ENCODE results near the gene SREK1.
"Not testable (repeated sequence)": the region's sequence is repeated elsewhere in the genome, so short reads cannot be mapped to it uniquely, and the experiment has no call there.

Gene SREK1

DNA sequence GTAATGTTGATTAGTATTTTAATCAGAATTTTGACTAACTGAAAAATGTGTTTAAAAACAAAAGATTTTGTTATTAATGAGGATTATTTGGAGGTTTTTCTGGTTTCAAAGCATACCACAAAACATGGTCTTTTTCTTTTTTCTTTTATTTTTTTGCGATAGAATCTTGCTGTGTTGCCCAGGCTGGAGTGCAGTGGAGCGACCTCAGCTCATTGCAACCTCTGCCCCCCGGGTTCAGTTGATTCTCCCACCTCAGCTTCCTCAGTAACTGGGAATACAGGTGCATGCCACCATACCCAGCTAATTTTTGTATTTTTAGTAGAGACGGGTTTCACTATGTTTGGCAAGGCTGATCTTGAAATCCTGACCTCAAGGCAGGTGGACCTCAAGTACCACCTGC lies 24.1 kb downstream of the SREK1 start:
- DNase-seq = no peak

DNA sequence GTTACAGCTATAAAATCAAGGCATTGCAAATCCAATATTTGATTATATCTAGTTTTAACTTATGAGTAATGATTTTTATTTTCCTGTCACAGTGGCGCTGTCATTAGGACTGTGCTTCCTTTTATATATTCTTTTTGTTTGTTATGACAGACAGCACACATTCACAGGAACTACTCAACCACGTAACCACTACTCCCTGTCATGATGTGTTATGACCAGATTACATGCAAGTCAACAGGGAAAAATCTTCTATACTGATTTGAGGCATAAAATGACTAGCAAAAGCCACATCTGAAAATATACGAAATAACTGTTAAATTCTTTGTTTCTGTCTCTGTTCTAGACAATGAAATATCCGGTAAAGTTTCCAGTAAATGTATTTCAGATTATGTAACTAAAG lies 25.4 kb downstream of the SREK1 start:
- DNase-seq = no peak

DNA sequence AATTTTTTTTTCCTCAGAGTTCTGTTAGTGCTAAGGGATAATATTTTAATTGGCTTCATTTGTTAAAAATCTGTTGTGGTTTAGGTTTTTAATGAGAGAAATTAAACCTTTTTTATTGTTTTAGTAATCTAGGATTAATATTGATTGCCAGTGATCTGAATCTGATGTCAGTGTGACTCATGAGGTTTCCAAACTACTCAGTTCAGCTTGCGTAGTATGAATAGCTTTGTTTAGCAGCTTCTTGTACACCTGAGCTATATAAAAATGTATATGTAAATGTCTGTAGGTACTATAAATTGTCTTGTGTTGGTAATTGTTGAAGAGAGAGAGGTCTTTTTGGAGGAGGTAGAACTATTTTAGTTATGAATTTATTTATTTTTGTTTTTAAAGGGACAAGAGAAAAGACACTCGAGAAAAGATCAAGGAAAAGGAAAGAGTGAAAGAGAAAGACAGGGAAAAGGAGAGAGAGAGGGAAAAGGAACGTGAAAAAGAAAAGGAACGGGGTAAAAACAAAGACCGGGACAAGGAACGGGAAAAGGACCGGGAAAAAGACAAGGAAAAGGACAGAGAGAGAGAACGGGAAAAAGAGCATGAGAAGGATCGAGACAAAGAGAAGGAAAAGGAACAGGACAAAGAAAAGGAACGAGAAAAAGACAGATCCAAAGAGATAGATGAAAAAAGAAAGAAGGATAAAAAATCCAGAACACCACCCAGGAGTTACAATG lies 26.3 kb downstream of the SREK1 start:
- DNase-seq = no peak

DNA sequence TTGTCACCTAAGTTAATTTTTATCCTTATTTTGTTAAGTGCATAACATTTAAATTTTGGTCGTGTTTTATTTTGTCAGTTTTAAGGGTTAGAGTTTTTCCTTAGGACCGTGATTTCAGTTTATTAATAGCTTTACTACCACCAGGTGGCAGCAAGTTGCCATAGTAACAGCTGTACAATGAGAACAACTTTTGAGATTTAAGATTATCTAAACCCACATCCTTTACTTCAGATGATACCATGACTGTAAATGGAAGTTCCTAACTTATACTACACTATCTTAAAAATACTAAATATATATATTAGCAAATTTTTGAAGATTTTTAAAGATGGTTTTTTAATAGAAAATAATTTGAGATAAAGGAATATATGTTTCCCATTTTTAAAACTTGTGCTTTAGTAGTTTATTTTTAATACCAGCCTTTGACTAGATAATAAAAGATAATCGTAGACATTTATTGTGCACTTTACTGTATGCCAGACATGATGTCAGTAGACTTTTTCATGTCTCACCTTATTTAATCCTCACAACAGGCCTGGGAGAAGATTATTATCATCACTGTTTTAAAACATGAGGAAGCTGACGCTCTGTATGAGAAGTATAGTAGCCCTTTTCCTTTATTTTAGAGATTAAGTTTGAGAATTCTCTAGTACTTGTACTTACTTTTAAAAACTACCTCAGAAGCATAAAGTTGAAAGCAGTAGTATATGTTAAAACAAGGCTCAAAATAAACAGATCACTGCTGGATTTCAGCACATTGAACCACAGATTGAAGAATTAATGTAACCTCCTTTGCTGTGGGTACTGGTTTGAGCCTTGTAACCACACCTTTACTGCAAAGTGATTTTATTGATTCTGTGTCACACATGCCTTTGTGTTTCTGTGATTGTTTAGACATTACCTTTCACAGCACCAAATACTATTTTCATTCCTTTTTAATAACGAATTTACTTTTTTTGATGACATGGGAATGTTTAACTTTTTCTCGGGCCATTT lies 27.5 kb downstream of the SREK1 start:
- peak in 1 of 2 experiments; percentile 24 for DNase-seq

DNA sequence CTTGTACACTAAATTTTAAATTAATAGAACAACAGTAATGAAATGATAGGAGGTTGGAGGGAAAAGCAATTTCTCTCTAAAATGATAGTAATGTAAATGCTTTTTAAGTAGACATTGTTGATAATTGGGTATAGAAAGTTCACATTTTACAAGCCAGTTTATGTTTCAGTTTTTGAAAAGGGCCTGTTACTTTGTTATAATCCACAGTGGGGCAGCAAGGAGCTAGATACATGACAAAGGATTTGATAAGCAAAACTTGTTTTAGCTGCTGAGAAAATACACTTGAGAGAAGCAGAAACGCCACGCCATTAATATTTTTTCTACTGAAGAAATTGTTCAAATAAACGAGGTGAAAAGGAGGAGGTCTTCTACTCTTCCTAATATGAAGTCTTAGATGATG lies 30.2 kb downstream of the SREK1 start:
- peak in 1 of 2 experiments; percentile 23 for DNase-seq

DNA sequence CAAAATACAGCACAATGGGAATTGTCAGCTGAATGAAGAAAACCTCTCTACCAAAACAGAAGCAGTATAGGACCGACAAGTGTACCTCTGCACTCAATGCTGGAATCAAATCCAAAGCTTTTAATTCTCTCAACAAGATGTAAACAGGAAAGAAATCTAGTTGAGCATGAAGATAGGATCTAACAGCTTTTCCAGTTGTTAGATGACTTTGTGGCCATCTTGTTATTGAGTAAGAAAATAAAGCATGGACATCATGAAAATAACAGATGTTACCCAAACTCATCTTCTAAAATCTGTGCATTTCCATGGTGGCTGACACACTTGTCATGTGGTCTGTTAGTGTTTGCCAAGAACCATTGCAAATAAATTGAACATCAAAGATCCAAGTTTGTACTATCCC lies 34.7 kb downstream of the SREK1 start:
- no peak for DNase-seq

DNA sequence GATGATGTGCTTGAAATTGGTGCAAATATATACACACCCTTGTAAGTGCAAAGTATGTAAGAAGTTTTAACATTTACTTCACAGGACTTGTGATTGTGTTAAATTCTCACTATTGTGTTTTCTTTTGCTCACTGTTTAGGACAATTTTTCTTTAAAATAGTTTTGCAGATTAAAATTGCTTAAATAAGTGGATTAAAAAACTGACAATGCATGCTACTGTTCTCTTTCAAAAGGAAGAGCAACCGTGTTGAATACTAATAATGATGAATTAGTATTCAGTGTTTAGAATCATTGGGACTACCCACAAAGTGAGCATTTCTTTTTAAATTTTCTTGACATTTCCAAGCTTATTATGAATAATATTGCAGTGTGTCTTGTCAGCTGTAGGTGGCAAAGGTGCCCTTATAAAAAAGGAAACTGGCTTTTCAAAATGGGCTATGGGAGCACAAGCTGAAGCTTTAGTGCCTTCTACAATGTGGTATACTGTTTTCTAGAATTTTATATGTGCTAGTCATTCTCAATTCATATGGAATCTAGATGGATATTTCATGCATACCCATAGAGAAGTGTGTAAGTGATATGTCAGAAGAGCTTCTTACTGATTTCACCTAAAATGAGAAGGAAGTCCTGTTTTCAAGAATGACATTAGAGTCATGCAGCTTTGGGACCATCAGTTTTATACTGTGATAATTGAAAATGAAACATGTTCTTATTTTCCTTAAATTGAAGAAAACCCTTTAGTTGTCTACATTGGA lies 35.4 kb downstream of the SREK1 start:
- DNase-seq = no peak

DNA sequence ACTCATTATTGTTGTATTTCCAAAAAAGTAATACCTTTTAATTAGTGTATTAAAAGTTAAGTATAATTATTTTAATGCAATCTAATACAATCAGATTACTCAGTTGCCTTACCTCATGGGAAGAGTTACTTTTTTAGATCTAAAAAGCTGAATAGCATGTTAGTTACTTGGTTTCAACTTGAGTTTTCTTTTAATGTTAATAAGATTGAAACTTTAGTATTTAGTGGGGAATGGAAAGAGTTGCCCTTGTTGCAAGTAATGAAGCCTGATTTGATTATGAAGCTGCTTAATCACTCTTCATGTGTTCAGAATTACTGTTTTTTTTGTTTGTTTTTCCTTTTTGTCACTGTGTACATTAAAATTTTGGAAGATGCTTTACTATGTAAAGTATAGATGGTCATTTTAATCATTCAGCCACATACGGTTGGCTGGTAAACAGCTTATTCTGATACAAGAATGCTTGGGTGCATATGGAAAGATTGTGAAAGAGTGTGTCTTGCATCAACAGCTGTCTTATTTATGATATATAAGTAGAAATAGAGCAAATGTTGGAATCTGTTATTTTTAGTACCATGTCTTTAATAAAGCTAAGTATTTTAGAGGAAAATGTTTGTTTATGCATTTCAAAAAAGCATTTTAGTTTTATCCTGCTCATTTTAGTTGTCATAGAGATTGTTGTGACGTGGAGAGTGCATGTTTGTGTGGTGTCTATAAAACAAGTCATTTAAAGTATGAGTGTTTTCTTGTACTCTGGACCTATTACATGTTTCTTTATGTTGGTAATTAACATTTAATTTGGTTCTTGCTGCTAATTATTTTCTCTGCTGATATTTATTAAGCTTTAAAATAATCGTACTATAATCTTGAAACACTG lies 36.4 kb downstream of the SREK1 start:
- no peak for DNase-seq

DNA sequence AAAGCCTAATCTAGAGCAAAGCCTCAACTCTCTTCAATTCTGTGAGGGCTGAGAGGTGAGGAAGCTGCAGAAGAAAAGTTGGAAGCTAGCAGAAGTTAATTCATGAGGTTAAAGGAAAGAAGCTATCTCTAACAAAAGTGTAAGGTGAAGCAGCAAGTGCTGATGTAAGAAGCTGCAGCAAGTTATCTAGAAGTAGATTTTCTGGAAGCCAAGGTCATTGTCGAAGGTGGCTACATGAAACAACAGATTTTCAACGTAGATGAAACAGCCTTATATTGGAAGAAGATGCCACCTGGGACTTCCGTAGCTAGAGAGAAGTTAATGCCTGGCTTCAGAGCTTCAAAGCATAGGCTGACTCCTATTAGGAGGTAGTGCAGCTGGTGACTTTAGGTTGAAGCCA lies 42.0 kb downstream of the SREK1 start:
- DNase-seq = no peak

DNA sequence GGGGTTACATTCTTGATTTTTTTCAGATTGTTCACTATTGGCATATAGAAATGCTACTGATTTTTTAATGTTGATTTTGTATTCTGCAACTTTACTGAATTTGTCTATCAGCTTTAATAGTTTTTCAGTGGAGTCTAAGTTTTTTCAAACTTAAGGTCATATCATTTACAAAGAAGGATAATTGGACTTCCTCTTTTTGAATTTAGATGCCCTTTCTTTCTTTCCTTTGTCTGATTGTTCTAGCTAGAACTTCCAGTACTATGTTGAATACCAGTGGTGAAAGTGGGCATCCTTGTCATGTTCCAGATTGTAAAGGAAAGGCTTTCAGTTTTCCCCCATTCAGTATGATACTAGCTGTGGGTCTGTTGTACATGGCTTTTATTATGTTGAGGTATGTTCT lies 49.3 kb downstream of the SREK1 start:
- no peak for DNase-seq

DNA sequence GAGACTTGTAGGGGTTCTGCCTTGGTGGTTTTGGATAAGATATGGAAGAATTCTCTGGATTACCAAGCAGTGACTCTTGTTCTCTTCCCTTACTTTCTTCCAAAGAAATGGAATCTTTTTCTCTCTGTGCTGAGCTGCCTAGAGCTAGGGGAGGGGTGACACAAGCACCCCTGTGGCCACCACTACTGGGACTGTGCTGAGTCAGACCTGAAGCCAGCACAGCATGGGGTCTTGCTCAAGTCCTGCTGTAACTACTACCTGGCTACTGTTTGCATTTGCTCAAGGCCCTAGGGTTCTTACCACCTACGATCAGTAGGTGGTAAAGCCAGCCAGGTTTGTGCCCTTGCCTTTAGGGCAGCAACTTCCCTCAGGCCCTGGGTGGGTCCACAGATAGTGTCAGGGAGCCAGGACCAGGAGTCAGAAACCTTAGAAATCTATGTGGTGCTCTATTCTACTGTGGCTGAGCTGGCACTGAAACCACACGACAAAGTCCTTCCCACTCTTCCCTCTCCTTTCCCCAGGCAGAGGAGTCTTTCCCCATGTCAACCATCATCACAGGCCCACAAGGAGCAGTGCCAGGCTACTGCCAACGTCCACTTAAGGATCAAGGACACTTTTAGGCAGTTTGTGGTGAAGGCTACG lies 53.8 kb downstream of the SREK1 start:
- DNase-seq = no peak

DNA sequence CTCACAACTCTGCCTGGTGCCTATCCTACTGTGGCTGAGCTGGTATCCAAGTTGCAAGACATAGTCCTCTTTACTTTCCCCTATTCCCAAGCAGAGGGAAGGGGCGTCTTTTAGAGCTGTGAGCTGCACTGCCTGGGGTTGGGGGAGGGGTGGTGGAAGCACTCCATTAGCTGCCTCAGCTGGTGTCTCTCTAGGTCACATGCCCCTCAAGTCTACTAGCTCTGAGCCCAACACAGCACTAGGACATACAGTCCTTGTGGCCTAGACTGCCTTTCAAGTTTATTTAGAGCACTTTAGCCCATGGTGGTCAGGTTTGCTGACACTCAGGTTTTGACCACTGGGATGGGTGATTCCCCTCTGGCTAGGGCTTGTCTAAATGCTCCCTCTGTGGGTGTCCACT lies 54.7 kb downstream of the SREK1 start:
- DNase-seq = no peak

DNA sequence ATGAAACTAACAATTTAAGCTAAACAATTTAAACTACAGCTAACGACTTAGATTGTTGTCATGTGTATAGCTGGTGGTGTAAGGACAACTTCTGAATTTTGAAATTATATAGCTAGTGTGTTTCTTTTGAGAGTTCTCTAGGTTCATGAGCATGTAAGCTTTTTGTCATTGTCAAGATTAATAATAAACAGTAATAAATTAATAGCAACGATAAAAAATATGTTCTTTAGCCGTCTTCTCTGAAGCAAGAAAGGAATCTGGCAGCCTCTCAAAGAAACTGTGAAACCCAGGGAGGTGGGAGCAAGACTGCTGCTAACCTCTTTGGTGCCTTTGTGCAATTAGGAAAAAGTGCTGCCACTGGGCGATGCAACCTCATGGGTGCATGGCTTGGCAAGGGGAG lies 59.4 kb downstream of the SREK1 start:
- DNase-seq = no peak

DNA sequence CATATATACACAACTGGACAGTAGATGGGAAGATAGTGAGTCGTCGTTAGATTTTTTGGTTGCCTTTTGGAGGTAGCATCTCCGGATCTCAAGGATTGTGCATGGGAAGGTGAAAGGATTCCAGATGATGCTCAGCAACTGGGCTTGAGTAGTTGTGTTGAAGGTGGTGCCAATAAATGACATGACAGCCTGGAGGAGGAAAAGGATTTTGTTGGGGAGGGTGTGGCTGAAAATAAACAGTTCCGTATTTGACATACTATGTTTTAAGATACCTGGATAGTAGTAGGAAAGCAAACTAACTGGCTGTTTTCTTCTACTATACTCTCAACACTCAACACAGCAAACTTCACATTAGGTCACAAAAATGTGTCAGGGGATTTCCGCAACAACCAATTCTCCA lies 62.4 kb downstream of the SREK1 start:
- no peak for DNase-seq

DNA sequence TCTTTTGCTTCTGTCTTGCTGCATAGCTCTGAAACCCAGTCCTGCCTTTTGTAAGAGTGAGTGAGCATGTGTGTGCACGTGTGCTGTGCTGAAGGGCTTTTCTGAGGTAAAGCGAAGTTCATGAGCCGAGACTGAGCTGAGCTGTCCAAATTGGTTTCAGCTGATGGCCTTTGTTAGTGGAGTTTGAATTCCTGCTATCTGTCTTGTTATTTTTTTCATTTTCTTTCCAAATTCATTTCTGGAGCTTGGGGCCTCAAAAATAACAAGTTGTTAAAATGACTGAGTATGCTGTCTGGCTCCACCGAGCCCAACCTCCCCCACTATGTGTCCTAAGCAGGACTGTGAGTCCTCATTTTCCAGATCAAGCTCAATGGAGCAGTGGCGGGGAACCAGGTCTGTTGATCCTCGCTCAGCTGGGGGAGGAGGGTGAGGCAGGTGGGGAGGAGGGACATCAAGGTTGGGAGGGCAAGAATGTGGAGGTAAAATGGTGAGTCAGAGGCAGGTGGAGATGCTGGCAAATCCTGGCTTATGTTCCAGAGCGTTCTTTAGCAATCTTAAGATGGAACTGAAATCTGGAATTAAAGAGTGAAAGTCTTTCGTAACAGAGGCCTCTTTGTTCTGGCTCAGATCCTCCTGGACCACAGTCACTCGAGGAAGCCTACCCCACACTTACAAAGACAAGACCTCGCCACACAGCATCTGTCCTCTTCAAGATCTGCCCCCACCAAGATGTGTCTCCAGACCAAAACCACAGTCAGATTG lies 63.9 kb downstream of the SREK1 start:
- no peak for DNase-seq

DNA sequence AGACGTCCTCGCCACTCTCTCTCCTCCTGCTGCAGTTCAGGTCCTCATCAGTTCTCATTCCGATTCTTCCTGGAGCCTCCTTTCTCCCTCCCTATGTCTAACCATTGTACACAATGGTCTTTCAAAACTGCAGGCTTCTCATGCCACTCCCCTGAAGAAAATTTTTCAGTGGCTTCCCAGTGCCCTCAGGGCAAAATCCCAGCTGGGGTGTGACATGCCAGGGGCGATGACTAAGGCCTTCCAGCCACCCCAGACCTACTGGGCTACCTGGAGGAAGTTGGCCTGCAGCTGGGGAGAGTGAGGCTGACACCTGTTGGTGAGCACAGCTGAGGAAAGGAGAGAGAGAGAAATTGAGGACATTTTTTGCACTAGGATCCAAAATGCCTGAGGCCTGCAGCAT lies 65.2 kb downstream of the SREK1 start:
- DNase-seq = no peak

DNA sequence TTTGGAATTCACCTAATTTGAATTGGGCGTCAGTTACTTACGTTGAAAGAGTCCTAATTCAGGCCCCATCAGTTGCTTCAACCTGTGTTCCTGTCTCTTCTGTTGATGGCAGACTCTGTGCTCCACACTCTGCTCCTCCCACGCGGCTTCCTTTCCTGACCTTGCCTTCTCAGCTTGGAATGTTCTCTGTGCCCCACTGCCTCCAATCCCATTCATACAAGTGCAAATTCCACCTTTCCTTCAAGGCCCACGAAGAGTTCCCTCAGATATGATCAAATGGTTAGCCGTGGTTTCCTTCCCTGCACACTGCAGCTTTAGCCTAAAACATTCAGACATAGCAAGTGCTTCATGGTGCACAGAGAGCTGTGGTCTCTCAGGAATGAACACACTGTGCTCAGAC lies 65.7 kb downstream of the SREK1 start:
- no peak for DNase-seq

DNA sequence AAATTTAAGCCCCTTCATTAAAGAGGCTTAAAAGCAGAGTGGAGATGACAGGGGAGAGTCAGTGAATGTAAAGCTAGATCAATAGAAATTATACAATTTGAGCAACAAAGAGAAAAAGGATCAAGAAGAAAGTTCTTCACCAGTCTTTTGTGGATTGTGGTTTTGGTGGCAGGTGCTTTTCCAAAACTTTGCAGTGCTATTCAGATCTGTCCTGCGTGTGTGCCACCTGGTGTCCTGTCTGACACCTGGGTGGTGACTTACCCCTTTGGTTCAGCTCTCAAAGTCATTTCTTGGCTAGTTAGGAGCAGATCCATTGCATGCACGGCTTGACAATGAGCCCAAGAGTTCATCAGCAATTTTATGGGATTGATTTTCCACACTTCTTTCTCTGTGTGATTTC lies 69.4 kb downstream of the SREK1 start:
- no peak for DNase-seq

DNA sequence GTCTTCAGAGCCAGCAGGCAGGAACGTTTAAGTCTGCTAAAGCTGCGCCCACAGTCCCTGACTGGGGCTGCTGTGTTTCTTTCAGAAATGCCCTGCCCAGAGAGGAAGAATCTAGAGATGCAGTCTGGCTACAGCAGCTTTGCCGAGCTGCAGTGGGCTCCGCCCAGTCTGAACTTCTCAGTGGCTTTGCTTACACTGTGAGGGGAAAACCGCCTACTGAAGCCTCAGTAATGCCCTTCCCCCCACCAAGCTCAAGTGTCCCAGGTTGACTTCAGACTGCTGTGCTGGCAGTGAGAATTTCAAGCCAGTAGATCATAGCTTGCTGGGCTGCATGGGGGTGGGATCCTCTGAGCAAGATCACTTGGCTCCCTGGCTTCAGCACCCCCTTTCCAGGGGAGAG lies 78.4 kb downstream of the SREK1 start:
- DNase-seq = no peak

DNA sequence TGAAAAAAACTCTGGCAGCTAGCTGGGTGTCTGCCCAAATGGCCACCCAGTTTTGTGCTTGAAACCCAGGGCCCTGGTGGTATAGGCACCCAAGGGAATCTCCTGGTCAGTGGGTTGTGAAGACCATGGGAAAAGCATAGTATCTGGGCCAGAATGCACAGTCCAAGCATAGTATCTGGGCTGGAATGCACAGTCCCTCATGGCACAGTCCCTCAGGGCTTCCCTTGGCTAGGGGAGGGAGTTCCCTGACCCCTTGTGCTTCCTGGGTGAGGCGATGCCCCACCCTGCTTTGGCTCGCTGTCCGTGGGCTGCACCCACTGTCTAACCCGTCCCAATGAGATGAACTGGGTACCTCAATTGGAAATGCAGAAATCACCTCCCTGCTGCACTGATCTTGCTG lies 78.8 kb downstream of the SREK1 start:
- DNase-seq = not testable (repeated sequence)

DNA sequence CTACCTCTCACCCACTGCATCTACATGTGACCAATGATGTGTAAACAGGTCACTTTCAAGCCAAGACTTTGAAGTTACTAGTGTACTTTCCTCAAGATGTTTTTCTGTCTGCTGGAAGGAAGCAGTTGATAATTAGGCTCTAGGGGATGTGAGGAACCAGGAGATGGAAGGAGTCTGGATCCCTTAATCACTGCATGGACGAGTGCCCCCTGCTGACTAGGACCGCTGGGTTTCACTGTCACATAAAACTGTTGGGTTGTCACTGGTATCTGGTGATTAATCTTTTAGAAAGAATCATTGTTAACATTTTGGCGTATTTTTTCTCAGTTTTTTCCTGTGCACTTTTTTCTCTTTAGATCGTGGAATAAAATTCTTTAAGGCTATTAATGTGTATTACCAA lies 79.5 kb downstream of the SREK1 start:
- no peak for DNase-seq
